GM18951 (cell line): ENCODE measurements around the gene BCORL1.

Experiments
- POLR2A ChIP-seq: IDR thresholded peaks from 4 replicates; pipeline ENCODE4 v1.6.1; 2011; ENCODE audit warnings: mild to moderate bottlenecking; ENCODE audit not compliant: insufficient read length, insufficient read depth; ENCODE audit errors: extremely low read depth
- in situ Hi-C: fragments of 300-500 bp; cut with MboI; formaldehyde crosslinking; loops from one replicate; pipeline ENCODE4 v1.12.0; 2022; ENCODE audit warnings: low sequenced_read_pairs, mixed read lengths, inconsistent platforms; ENCODE audit not compliant: unreplicated experiment

Gene BCORL1

DNA sequence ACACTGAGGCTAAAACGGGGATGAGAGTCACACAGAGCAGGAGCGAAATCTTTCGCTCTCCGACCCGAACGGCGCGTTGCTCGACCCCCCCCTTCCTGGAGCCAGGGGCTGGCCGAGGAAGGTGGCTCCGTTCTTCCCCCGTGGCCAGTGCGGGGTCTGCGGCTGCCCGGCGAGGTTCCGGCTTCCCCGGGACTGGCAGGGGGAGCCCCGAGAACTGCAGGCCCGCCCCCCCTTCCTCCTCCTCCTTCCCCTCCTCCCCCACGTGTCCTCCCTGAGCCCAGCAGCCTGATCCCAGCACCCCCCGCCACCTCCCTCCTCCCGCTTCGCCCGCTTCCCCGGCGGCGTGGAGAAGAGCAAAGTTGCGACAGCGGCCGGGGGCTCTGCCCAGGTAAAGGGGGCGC lies 2.4 kb upstream of the BCORL1 start:
- in situ Hi-C loops, result no loop called here
- no peak for TF ChIP-seq POLR2A

GRCh38 chrX:129980540-129981199 lies 1.8 kb upstream of the BCORL1 start:
- in situ Hi-C loops, result no loop called here
- TF ChIP-seq POLR2A, result no peak

- no peak for TF ChIP-seq POLR2A
- in situ Hi-C loops, result no loop called here
These were observed 1.3 kb upstream of the BCORL1 start for GRCh38 chrX:129981200-129981553.

- no peak for TF ChIP-seq POLR2A
- in situ Hi-C loops, result no loop called here
These were observed 609 bp upstream of the BCORL1 start for GRCh38 chrX:129981752-129982299.

- no peak for TF ChIP-seq POLR2A
- in situ Hi-C loops, result no loop called here
These were observed 1.2 kb downstream of the BCORL1 start for GRCh38 chrX:129983575-129984110.

- no peak for TF ChIP-seq POLR2A
These were observed 1.9 kb downstream of the BCORL1 start for GRCh38 chrX:129984111-129984958.

DNA sequence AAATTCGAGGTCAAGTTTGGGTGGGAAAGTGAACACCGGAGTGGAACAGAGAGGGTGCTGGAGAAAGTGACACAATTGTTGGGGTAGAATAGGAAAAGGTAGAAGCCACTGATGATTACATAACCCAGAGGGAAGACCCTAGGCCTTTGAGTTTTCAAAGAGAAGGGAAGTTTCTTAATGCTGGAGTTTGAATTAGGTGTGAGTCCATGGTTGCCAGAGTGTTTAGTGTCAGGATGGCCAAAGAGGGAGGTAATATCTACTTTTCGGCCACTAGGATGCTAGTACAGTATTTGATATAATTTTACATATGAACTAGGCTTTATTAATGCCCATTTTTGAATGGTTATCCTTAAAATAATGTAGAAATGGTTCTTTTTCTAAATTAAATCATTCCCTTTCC lies 5.4 kb downstream of the BCORL1 start:
- TF ChIP-seq POLR2A, result no peak
- in situ Hi-C loops, result no loop called here

More at GRCh38 chrX:129984111-129984958, 1.9 kb downstream of the BCORL1 start:
- in situ Hi-C loops, result no loop called here

DNA sequence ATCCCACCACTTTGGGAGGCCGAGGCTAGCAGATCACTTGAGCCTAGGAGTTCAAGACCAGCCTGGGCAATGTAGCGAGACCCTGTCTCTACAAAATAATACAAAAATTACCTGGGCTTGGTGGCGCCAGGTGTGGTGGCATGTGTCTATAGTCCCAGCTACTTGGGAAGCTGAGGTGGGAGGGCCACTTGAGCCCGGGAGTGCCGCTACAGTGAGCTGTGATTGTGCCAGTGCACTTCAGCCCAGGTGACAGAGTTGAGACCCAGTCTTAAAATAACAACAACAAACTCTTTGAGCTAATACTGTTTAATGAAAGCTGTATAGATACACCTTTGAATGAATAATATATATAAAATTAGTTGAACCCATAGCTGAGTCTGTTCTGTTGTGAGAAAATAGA lies 9.7 kb downstream of the BCORL1 start:
- in situ Hi-C loops, result no loop called here
- no peak for TF ChIP-seq POLR2A

- TF ChIP-seq POLR2A, result no peak
- in situ Hi-C loops, result no loop called here
These were observed 13.7 kb downstream of the BCORL1 start for GRCh38 chrX:129996120-129996519.

DNA sequence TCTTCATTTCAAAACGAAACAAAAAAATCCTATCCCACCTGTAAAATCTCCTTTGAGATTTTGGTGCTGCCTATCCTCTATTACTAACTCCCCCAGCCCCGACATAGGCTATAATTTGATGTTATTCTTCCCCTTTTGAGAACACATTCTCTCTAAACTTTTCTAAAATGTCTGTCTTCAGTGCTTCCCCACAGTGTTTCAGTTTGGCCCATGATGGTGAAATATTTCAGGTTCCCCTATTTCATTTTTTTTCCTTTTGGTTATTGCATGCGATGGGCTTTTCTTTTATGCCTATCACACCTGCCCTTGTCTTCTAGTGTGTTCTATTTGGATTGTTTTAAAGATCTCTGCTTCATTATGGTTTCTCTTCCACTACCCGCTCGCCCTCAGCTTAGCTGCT lies 14.7 kb downstream of the BCORL1 start:
- no peak for TF ChIP-seq POLR2A
- in situ Hi-C loops, result no loop called here

- in situ Hi-C loops, result no loop called here
- TF ChIP-seq POLR2A, result no peak
These were observed 15.6 kb downstream of the BCORL1 start for GRCh38 chrX:129998021-129998420.

DNA sequence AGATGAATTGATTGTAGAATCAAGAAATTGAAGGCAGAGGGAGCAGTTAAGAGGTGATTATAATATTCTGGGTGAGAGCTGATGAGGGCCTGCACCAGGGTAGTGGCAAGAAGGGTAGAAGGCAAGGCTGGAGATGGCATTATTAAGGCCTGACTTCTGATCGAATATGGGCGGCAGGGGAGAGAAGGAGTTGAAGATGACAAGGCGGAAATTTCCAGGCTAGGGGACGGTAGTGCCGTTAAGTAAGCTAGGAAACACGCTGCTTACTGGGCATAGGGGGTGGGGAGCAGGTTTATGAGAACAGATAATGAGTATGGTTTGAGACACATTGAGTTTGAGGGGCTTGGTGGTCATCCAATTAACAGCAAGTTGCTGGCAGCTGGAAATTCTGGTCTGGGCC lies 19.5 kb downstream of the BCORL1 start:
- TF ChIP-seq POLR2A, result no peak
- in situ Hi-C loops, result no loop called here

GRCh38 chrX:130002541-130002940 lies 20.1 kb downstream of the BCORL1 start:
- in situ Hi-C loops, result no loop called here
- TF ChIP-seq POLR2A, result no peak
